Activated CD4-positive, CD25-positive, alpha-beta regulatory T cell treated with anti-CD3 and anti-CD28 coated beads, Interleukin-2, amount 50 U/mL, for 24 hours (primary cell): ENCODE results near the gene ADSL.
A peak's percentile ranks its signal among the peaks of the same experiment; 100 is the strongest.

Experiments used
- ATAC-seq, 2 donors: fragments of 150-1000 bp; cut with Tn5 transposase; one replicate each; pipeline ENCODE4 v1.10.0; 2021; ENCODE audit warnings: mild to moderate bottlenecking in 1 of 2, moderate library complexity in 1 of 2

ADSL gene

DNA sequence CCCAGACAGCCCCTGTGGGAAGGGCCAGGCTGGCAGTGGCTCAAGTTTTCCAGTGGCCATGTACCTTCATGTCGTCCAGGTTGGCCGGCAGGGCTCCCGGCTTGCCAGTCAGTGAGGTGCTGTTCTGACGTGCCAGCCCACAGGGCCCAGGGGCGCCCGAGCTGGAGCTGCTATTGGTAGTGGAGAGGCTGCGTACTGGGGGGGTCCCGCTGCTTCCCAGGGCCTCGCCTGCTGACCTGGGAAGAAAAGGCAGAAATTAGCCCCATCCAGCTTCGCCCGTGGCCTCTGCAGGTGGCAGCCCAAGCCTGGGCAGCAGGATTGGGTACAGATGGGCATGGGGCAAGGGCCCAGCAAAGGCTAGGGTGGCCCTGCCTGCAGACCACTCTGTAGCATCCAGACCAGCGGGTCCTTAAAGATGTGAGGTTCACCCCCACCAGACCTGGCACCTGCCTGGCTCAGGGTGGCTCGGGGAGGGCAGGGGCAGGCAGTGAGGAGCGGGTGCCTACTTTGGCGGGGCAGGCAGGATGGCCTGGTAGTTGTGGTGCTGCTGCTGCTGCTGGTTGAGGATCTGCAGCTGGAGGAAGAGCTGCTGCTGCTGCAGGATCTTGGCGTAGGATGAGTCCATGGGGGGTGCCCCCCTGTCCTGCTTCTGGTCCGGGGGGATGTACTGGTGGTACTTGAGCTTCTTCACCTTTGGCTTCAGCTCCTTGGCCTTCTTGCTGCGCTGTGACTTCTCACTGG lies 74.2 kb downstream of the ADSL start:
- ATAC-seq = no peak

DNA sequence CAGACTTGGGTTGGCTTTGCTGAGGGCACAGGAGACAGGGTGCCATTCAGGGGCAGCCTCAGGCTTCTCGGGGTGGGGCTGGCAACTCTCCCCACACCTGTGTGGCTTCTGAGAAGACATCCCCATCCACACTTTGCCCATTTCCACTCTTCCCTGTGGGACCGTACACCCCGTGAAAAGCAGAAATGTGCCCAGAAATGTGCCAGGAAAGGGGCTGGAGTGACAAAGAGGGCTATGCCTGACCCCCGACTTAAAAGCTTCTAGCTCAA lies 74.7 kb downstream of the ADSL start:
- ATAC-seq = no peak

- ATAC-seq = no peak
These were observed 75.6 kb downstream of the ADSL start for GRCh38 chr22:40421941-40422340.

GRCh38 chr22:40422558-40423309 lies 76.4 kb downstream of the ADSL start:
- ATAC-seq = no peak

- ATAC-seq = no peak
These were observed 77.0 kb downstream of the ADSL start for GRCh38 chr22:40423310-40423688.

DNA sequence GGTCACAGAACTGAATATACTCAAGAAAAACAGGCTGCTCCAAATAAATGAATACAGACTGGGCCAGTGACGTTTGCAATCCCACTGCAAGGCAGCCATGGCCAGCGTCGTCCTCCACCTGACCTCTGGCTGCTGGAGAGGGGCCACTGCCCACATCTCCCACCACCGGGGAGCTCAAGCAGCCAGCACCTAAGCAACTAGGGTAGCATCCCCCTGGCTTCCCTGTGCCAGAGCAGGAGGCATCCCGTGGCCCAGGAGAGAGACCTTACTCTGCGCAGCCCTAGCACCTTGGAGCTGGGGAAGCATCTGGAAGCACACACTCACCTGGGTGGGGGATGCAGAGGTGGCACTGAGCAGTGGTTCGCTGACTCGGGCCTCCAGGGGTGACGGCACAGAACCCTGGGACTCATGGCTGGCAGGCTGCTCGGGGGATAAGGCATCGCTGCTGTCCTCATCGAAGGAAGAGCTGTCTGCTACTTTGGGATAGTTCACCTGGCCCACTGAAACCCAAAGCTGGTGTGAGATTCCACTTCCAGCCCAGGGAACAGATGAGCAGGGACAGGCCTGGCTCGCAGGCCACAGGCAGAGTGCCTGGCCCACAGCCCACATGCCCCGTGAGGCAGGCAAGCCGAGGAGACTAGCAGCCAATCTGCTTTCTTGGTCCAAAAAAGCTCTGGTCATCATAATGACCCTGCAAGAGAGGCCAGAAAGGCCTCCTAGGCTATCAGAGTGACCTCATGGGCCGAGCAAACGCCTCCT lies 77.8 kb downstream of the ADSL start:
- no peak for ATAC-seq

GRCh38 chr22:40425082-40425481 lies 78.8 kb downstream of the ADSL start:
- no peak for ATAC-seq

GRCh38 chr22:40426594-40427333 lies 80.5 kb downstream of the ADSL start:
- no peak for ATAC-seq

GRCh38 chr22:40428796-40429195 lies 82.5 kb downstream of the ADSL start:
- ATAC-seq = no peak

GRCh38 chr22:40429481-40429880 lies 83.2 kb downstream of the ADSL start:
- no peak for ATAC-seq

GRCh38 chr22:40430991-40431390 lies 84.7 kb downstream of the ADSL start:
- ATAC-seq = no peak

- no peak for ATAC-seq
These were observed 85.9 kb downstream of the ADSL start for GRCh38 chr22:40432157-40432556.

DNA sequence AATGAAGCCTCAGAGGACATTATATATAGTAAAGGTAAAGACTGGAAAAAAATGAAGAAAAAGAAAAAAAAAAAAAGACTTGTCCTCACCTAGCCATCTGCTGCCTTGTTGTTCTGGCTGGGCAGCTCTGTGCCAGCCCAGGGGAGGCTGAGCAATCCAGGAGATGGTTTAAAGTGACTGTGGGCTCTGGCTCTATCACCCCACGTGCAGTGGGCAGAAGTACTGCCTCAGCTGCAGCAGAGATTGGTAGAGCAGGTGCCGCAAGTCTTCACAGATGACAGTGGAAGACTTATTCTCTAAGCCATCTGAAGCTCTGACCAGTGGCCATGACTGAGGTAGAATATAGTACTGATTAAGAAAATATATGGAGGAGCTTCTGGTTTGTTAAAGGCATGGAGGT lies 86.3 kb downstream of the ADSL start:
- ATAC-seq = no peak

- no peak for ATAC-seq
These were observed 87.3 kb downstream of the ADSL start for GRCh38 chr22:40433416-40434090.

GRCh38 chr22:40434106-40434505 lies 87.8 kb downstream of the ADSL start:
- ATAC-seq = no peak

DNA sequence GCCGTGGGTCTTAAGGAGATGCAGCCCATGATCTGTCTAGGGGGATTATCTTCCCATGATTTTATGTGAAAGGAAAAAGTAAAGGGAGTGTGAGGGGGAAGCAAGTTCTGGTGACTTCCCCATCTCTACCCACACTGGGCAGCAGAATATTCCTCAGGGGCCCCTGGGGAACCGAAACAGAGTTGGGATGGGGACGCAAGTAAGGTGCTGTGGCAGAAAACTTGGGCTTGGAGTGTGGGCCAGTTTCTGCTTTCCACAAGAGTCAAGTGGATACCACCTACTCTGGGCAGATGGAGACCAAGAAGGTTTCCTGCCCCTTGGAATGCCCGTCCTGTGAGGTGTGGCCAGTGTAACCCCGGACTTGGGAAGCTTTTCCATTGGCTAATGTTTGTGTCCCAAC lies 88.4 kb downstream of the ADSL start:
- no peak for ATAC-seq

DNA sequence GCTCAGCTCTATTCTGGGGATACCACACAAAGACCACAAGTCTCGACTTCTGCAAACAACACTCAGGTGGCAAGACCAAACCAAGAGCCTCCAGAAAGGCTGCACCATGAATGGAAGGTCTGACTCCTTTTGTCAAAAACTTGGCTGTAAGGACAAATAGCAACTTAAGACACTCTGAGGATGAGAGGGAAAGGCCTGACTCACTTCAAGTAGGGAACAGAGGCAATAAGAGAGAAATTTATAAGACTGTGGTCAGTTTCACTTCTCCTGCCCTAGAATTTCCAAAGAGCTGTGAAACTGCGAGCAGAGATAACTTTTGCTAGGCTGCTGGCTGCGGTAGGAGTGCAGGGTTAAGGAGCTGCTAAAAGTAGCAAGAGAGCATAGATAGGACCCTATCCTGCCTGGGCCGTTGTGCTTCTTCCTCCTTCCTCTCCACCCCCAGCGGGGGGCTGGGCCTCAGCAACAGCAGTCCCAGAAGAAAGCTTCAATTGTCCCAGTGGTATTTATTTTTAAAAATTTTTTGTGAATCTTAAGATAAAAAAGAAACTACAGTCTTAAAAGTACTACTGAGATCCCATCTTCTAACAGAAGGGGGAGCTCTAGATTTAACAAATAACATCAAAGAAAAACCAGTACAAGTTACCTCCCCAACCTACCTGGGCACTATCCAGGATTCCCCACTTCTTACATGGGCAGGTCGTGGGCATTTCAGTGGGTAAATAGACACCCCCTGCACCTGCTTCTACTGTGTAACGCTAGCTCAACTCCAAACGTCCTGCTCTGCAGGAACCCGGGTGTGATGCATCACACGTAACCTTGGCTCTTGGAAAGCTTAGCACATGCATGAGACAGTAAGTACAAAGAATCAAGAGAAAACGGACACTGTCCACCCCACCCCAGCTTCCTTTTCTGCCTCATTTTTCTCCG lies 90.5 kb downstream of the ADSL start:
- ATAC-seq = peak; percentile 60 to 61
